HepG2 (cell line): ENCODE data around the gene ABCA2. TPM values are rescaled to one million over a fixed set of nuclear protein-coding genes. Genes with fewer than 3 reads are reported as not detected.

Experiments
- BRF2 ChIP-seq: sonication (generic); formaldehyde crosslinking; IDR thresholded peaks from 2 replicates; pipeline ENCODE4 v1.8.1; 2022; ENCODE audit warnings: mild to moderate bottlenecking, missing genetic modification reagents
- DRAP1 ChIP-seq: IDR thresholded peaks from 2 replicates; pipeline ENCODE4 v1.6.1; 2016; ENCODE audit warnings: missing genetic modification reagents, missing compliant biosample characterization
- ELF1 ChIP-seq: sonication (generic); formaldehyde crosslinking; IDR thresholded peaks from 2 replicates; pipeline ENCODE4 v1.4.0; 2020; ENCODE audit warnings: missing genetic modification reagents
- KAT8 ChIP-seq: IDR thresholded peaks from 2 replicates; pipeline ENCODE4 v1.6.1; 2016; ENCODE audit warnings: missing genetic modification reagents, missing compliant biosample characterization
- KLF12 ChIP-seq: sonication (generic); formaldehyde crosslinking; IDR thresholded peaks from 2 replicates; pipeline ENCODE4 v1.4.0; 2020; ENCODE audit warnings: missing genetic modification reagents, borderline replicate concordance
- MIER3 ChIP-seq: IDR thresholded peaks from 2 replicates; pipeline ENCODE4 v1.6.1; 2016; ENCODE audit warnings: missing compliant biosample characterization, borderline replicate concordance
- RARG ChIP-seq: sonication (generic); formaldehyde crosslinking; IDR thresholded peaks from 2 replicates; pipeline ENCODE4 v1.4.0; 2020; ENCODE audit warnings: low read depth, mild to moderate bottlenecking, missing genetic modification reagents
- RXRB ChIP-seq: IDR thresholded peaks from 2 replicates; pipeline ENCODE4 v1.6.1; 2016; ENCODE audit warnings: borderline replicate concordance, missing genetic modification reagents, missing compliant biosample characterization
- ZFAT ChIP-seq: sonication (generic); formaldehyde crosslinking; conservative IDR thresholded peaks from 2 replicates; pipeline ENCODE4 v1.8.1; 2023; ENCODE audit warnings: missing genetic modification reagents, inconsistent platforms
- ZNF180 ChIP-seq: sonication (generic); formaldehyde crosslinking; IDR thresholded peaks from 2 replicates; pipeline ENCODE4 v1.4.0; 2020; ENCODE audit warnings: low read depth, missing genetic modification reagents, borderline replicate concordance
- ZNF232 ChIP-seq: sonication (generic); formaldehyde crosslinking; IDR thresholded peaks from 2 replicates; pipeline ENCODE4 v1.4.0; 2020; ENCODE audit warnings: missing genetic modification reagents, borderline replicate concordance
- ZNF547 ChIP-seq: sonication (generic); formaldehyde crosslinking; IDR thresholded peaks from 2 replicates; pipeline ENCODE4 v1.5.1; 2020; ENCODE audit warnings: mild to moderate bottlenecking, missing genetic modification reagents
- ZNF567 ChIP-seq: sonication (generic); formaldehyde crosslinking; IDR thresholded peaks from 2 replicates; pipeline ENCODE4 v1.8.1; 2023; ENCODE audit warnings: mild to moderate bottlenecking, missing genetic modification reagents, borderline replicate concordance
- ZNF572 ChIP-seq: sonication (generic); formaldehyde crosslinking; IDR thresholded peaks from 2 replicates; pipeline ENCODE4 v1.5.1; 2020; ENCODE audit warnings: mild to moderate bottlenecking, missing genetic modification reagents
- ZSCAN21 ChIP-seq: sonication (generic); formaldehyde crosslinking; IDR thresholded peaks from 2 replicates; pipeline ENCODE4 v1.8.0; 2022; ENCODE audit warnings: mild to moderate bottlenecking, missing genetic modification reagents, moderate library complexity, borderline replicate concordance
- polyA plus RNA-seq, 8 experiments: library from polyadenylated mRNA; depleted of rRNA in 3 of 8; stranded (reverse) in 7 of 8; unstranded in 1 of 8; fragments of >200 nt; fragmentation: Illumina TruSeq in 4 of 8; extraction: Trizol in 4 of 8; gene quantifications; 2 replicates each; pipeline versions ENCODE4 v1.2.1 to v1.2.3, GENCODE V29; 2011 to 2016; ENCODE audit warnings: low read depth in 4 of 8, missing spikeins in 1 of 8, mixed read lengths in 1 of 8; ENCODE audit not compliant: insufficient read depth in 1 of 8
- total RNA-seq, 5 experiments: library from RNA; depleted of rRNA; stranded (reverse); fragments of >200 nt; fragmentation: Illumina TruSeq; extraction: Trizol; gene quantifications; 2 replicates each; pipeline ENCODE4 v1.2.3, GENCODE V29; 2016; ENCODE audit warnings: low read depth in 1 of 5
- TF ChIP-seq, protein P1 (sequence below): fragments of 450-650 bp; IDR thresholded peaks from 2 replicates; pipeline ENCODE4 v1.6.1; 2017
- TF ChIP-seq, protein P2 (sequence below): sonication (generic); formaldehyde crosslinking; conservative IDR thresholded peaks from 2 replicates; pipeline ENCODE4 v1.4.0; 2020; ENCODE audit warnings: mild to moderate bottlenecking, missing genetic modification reagents, moderate library complexity
- TF ChIP-seq, protein P3 (sequence below): IDR thresholded peaks from 2 replicates; pipeline ENCODE4 v1.6.1; 2016; ENCODE audit warnings: low read depth, borderline replicate concordance

The ABCA2 gene
- total and polyA plus RNA-seq, 2 of the 13 experiments (the other 11 are each of a cell fraction or from before 2014, with no cell fraction given) = 2.9 to 19.2 TPM

DNA sequence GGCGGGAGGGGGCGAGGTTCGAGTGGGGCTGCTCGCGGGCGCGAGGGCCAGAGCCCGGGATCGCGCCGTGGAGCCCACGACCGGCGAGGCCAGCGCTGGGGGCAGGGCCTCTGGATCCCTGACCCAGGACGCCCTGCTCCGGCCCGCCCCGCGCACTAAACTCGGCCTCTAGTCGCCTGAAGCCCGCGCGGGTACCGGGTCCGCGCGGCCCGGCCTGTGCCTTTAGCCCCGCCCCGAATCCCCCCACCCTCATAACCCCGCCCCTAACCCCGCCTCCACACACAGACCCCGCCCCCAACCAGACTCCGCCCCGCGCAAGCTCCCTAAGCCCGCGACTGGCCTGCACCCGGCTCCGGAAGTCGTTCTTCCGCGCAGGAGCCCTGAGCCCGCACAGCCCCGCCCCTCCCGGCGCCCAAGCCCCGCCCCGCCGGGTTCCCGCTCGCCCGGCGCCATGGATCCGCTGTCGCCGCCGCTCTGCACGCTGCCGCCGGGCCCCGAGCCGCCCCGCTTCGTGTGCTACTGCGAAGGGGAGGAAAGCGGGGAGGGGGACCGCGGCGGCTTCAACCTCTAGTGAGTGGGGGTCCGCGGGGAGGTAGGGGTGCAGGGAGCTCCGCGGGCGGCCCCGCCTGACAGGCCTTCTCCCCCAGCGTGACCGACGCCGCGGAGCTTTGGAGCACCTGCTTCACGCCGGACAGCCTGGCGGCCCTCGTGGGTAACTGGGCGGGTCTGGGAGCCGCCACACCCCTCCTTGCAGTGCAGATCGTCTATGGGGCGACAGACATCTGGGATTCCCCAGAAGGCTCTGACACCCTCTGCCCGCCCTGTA, 35.8 kb downstream of the ABCA2 start, which contains the start of gene PAXX (continued):
- TF ChIP-seq RARG (CRISPR knock-in tag) (no peak), BRF2 (CRISPR knock-in tag) (no peak), ELF1 (0 out of 2 replicates have a peak, but pooled peaks have one; percentile 15), ZNF572 (CRISPR knock-in tag) (no peak), ZNF180 (CRISPR knock-in tag) (no peak), ZFAT (CRISPR knock-in tag) (no peak), ZNF232 (CRISPR knock-in tag) (no peak; the same call in 1 of the 2 replicates), DRAP1 (CRISPR knock-in tag) (no peak), ZSCAN21 (0 out of 2 replicates have a peak, but pooled peaks have one; percentile 36), MIER3 (CRISPR knock-in tag) (no peak), KLF12 (no peak), KAT8 (CRISPR knock-in tag) (no peak), ZNF547 (CRISPR knock-in tag) (peak; percentile 94), ZNF567 (CRISPR knock-in tag) (no peak; the same call in 1 of the 2 replicates), RXRB (no peak)
- TF ChIP-seq, protein P1, sequence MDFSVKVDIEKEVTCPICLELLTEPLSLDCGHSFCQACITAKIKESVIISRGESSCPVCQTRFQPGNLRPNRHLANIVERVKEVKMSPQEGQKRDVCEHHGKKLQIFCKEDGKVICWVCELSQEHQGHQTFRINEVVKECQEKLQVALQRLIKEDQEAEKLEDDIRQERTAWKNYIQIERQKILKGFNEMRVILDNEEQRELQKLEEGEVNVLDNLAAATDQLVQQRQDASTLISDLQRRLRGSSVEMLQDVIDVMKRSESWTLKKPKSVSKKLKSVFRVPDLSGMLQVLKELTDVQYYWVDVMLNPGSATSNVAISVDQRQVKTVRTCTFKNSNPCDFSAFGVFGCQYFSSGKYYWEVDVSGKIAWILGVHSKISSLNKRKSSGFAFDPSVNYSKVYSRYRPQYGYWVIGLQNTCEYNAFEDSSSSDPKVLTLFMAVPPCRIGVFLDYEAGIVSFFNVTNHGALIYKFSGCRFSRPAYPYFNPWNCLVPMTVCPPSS = no peak
- TF ChIP-seq, protein P2, sequence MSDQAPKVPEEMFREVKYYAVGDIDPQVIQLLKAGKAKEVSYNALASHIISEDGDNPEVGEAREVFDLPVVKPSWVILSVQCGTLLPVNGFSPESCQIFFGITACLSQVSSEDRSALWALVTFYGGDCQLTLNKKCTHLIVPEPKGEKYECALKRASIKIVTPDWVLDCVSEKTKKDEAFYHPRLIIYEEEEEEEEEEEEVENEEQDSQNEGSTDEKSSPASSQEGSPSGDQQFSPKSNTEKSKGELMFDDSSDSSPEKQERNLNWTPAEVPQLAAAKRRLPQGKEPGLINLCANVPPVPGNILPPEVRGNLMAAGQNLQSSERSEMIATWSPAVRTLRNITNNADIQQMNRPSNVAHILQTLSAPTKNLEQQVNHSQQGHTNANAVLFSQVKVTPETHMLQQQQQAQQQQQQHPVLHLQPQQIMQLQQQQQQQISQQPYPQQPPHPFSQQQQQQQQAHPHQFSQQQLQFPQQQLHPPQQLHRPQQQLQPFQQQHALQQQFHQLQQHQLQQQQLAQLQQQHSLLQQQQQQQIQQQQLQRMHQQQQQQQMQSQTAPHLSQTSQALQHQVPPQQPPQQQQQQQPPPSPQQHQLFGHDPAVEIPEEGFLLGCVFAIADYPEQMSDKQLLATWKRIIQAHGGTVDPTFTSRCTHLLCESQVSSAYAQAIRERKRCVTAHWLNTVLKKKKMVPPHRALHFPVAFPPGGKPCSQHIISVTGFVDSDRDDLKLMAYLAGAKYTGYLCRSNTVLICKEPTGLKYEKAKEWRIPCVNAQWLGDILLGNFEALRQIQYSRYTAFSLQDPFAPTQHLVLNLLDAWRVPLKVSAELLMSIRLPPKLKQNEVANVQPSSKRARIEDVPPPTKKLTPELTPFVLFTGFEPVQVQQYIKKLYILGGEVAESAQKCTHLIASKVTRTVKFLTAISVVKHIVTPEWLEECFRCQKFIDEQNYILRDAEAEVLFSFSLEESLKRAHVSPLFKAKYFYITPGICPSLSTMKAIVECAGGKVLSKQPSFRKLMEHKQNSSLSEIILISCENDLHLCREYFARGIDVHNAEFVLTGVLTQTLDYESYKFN = no peak
- TF ChIP-seq, protein P3, sequence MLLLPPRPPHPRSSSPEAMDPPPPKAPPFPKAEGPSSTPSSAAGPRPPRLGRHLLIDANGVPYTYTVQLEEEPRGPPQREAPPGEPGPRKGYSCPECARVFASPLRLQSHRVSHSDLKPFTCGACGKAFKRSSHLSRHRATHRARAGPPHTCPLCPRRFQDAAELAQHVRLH = no peak; the same call in 1 of the 2 replicates
